Activated CD8-positive, alpha-beta T cell treated with anti-CD3 and anti-CD28 coated beads, Interleukin-2, amount 10 ng/mL, durations not matched to agents 7 days and 5 days (primary cell): Measurements from ENCODE around the gene MAN2C1. TPM values are rescaled to one million over a fixed set of nuclear protein-coding genes. Genes with fewer than 3 reads are reported as not detected.

ENCODE experiments used
- microRNA-seq: library from miRNA; unstranded; fragments of <30 nt; microRNA quantifications from one replicate; pipeline ENCODE4 v1.2.0, GENCODE V29; 2022
- total RNA-seq, 2 experiments: library from RNA; stranded (reverse); gene quantifications; one replicate each; pipeline ENCODE4 v1.2.3, GENCODE V29; 2021

Gene MAN2C1
- total RNA-seq, 2 experiments from 2014 or later: 123 to 131 TPM

Small RNA genes lying within 50 kb of the gene (microRNA-seq; reads per million reads assigned to microRNA genes)
- gene MIR631: not detected

Other genes with a start within 250 kb of the MAN2C1 start
- gene C15orf39, start 166.7 kb downstream of the MAN2C1 start, total RNA-seq: 10 to 100 TPM; 57.2 to 59.4 TPM
- not detected for gene GOLGA6C, start 110.3 kb downstream of the MAN2C1 start, total RNA-seq
- gene GOLGA6D, start 85.8 kb downstream of the MAN2C1 start, total RNA-seq: not detected
- gene COMMD4, start 32.5 kb downstream of the MAN2C1 start, total RNA-seq: 100 to 1,000 TPM; 101 to 103 TPM
- 1 to 10 TPM; 2.8 to 3.2 TPM for gene NEIL1, start 21.6 kb downstream of the MAN2C1 start, total RNA-seq
- 100 to 1,000 TPM in 1 of 2 experiments, 10 to 100 TPM in 1; 96.7 to 104 TPM for gene SIN3A, start 83.1 kb upstream of the MAN2C1 start, total RNA-seq
- gene PTPN9, start 210.7 kb upstream of the MAN2C1 start, total RNA-seq: 10 to 100 TPM; 46.3 to 48.7 TPM